ENCODE data around the gene BCKDK.

Gene BCKDK

DNA sequence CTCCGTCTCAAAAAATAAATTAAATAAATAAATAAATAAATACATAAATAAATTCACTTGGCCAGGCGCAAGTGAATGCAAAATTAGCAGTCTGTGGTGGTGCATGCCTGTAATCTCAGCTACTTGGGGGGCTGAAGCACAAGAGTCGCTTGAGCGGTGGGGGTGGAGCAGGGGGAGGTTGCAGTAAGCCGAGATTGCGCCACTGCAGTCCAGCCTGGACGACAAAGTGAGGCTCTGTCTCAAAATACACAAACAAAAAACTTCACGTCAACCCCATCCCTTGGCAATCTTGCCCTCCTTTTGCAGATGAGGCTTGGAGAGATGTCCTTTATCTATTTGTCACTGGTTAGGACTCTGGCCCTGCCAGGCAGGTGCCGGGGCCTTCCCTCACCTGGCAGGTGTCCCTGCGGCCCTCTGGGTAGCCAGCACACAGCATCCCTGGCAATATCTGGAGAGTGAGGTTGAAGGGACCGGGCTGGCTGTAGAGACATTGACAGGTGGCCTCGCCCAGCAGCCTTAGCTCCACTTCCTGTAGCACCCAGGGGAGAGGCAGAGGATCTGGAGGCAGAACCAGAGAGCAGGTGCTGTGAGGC lies 37.3 kb downstream of the BCKDK start:
- Histone ChIP-seq H3K27me3 (ENCODE audit: insufficient read depth, poor library complexity, severe bottlenecking) (no peaks in the 10 kb centered on the region), H3K27ac (replicated peaks) (no peak overlapping the region), H3K4me3 (replicated peaks; ENCODE audit: insufficient read depth, low read length) (peak overlapping the region; percentile 12; the same call in 1 of the 2 replicates)
- no peak for TF ChIP-seq SPI1 (IDR thresholded peaks at IDR 0.05; ENCODE audit: borderline replicate concordance, low read depth)
- TF ChIP-seq POLR2AphosphoS5 (IDR thresholded peaks at IDR 0.05; ENCODE audit: low read depth), result no peak
- no peak for TF ChIP-seq GABPA (IDR thresholded peaks at IDR 0.05; ENCODE audit: low read depth)
- TF ChIP-seq, protein P1, sequence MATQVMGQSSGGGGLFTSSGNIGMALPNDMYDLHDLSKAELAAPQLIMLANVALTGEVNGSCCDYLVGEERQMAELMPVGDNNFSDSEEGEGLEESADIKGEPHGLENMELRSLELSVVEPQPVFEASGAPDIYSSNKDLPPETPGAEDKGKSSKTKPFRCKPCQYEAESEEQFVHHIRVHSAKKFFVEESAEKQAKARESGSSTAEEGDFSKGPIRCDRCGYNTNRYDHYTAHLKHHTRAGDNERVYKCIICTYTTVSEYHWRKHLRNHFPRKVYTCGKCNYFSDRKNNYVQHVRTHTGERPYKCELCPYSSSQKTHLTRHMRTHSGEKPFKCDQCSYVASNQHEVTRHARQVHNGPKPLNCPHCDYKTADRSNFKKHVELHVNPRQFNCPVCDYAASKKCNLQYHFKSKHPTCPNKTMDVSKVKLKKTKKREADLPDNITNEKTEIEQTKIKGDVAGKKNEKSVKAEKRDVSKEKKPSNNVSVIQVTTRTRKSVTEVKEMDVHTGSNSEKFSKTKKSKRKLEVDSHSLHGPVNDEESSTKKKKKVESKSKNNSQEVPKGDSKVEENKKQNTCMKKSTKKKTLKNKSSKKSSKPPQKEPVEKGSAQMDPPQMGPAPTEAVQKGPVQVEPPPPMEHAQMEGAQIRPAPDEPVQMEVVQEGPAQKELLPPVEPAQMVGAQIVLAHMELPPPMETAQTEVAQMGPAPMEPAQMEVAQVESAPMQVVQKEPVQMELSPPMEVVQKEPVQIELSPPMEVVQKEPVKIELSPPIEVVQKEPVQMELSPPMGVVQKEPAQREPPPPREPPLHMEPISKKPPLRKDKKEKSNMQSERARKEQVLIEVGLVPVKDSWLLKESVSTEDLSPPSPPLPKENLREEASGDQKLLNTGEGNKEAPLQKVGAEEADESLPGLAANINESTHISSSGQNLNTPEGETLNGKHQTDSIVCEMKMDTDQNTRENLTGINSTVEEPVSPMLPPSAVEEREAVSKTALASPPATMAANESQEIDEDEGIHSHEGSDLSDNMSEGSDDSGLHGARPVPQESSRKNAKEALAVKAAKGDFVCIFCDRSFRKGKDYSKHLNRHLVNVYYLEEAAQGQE (IDR thresholded peaks at IDR 0.05; ENCODE audit: insufficient replicate concordance, low read depth), result no peak
- TF ChIP-seq, protein P2, sequence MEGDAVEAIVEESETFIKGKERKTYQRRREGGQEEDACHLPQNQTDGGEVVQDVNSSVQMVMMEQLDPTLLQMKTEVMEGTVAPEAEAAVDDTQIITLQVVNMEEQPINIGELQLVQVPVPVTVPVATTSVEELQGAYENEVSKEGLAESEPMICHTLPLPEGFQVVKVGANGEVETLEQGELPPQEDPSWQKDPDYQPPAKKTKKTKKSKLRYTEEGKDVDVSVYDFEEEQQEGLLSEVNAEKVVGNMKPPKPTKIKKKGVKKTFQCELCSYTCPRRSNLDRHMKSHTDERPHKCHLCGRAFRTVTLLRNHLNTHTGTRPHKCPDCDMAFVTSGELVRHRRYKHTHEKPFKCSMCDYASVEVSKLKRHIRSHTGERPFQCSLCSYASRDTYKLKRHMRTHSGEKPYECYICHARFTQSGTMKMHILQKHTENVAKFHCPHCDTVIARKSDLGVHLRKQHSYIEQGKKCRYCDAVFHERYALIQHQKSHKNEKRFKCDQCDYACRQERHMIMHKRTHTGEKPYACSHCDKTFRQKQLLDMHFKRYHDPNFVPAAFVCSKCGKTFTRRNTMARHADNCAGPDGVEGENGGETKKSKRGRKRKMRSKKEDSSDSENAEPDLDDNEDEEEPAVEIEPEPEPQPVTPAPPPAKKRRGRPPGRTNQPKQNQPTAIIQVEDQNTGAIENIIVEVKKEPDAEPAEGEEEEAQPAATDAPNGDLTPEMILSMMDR (IDR thresholded peaks at IDR 0.05; ENCODE audit: insufficient read depth, low read length), result no peak
- DNase-seq (ENCODE audit: low read depth in 1 of 2, low spot score in 1 of 2), result peak in 1 of 2 experiments; percentile 30

DNA sequence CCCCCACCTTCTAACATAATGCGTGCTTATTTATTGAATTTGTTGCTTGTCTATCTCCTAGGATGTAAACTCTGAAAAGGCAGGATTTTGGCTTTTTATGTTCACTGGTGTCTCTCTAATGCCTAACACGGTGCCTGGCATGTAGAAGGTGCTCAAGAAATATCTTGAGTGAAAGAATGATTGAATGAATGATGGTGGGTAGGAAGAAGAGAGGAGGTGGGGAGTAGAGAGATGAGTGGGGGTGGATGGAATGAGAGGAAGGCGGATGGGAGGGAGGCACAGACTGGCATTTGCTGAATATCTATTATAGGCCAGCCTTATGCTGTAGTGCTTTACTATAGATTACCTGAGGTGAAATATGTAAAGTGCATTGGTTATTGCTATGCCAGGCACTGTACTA lies 39.4 kb downstream of the BCKDK start:
- no peak for DNase-seq (ENCODE audit: low read depth in 1 of 2, low spot score in 1 of 2)
- no peak overlapping the region for H3K27ac ChIP-seq (replicated peaks)
- H3K4me3 ChIP-seq (replicated peaks; ENCODE audit: insufficient read depth, low read length), result no peak overlapping the region
- no peak for TF ChIP-seq POLR2AphosphoS5 (IDR thresholded peaks at IDR 0.05; ENCODE audit: low read depth)
- TF ChIP-seq, protein P1 (IDR thresholded peaks at IDR 0.05; ENCODE audit: insufficient replicate concordance, low read depth), result no peak
- no peak for TF ChIP-seq GABPA (IDR thresholded peaks at IDR 0.05; ENCODE audit: low read depth)
- TF ChIP-seq SPI1 (IDR thresholded peaks at IDR 0.05; ENCODE audit: borderline replicate concordance, low read depth), result no peak
- TF ChIP-seq, protein P2 (IDR thresholded peaks at IDR 0.05; ENCODE audit: insufficient read depth, low read length), result no peak
- H3K27me3 ChIP-seq (ENCODE audit: insufficient read depth, poor library complexity, severe bottlenecking), result no peaks in the 10 kb centered on the region

DNA sequence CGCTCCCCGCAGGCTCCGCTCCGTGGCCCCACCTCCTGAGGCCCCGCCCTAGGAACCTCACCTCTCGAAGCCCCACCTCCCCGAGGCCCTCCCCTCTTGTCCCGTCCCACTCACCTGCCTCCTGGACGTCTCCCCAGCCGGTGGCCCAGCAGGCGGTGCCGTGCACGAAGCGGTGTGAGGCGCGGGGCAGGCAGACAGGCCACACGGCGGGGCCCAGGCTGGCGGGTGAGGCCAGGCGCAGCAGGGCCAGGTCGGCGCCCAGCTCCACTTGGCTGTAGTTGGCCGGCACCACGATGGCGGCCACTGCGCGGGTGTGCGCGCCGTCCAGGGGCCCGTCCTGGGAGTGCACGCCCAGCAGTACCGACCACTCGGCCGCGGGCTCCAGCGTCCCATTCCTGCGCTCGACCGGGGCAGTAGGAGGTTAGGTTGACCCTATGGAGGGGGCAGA lies 40.1 kb downstream of the BCKDK start:
- DNase-seq (ENCODE audit: low read depth in 1 of 2, low spot score in 1 of 2), result no peak
- no peak overlapping the region for H3K27ac ChIP-seq (replicated peaks)
- TF ChIP-seq SPI1 (IDR thresholded peaks at IDR 0.05; ENCODE audit: borderline replicate concordance, low read depth) (no peak), GABPA (IDR thresholded peaks at IDR 0.05; ENCODE audit: low read depth) (no peak), POLR2AphosphoS5 (IDR thresholded peaks at IDR 0.05; ENCODE audit: low read depth) (no peak)
- TF ChIP-seq, protein P2 (IDR thresholded peaks at IDR 0.05; ENCODE audit: insufficient read depth, low read length), result no peak
- TF ChIP-seq, protein P1 (IDR thresholded peaks at IDR 0.05; ENCODE audit: insufficient replicate concordance, low read depth), result no peak
- H3K4me3 ChIP-seq (replicated peaks; ENCODE audit: insufficient read depth, low read length), result no peak overlapping the region
- no peaks in the 10 kb centered on the region for H3K27me3 ChIP-seq (ENCODE audit: insufficient read depth, poor library complexity, severe bottlenecking)

Data from HL-60 (cell line).